B cell (primary cell): ENCODE results near the gene ADAMTS17. TPM values are rescaled to one million over a fixed set of nuclear protein-coding genes. Genes with fewer than 3 reads are reported as not detected.

Experiments used
- ATAC-seq: fragments of 200-7000 bp; cut with Tn5 transposase; one replicate; pipeline ENCODE4 v1.10.0; 2021; ENCODE audit warnings: low read depth, mild to moderate bottlenecking, moderate number of reproducible peaks, moderate library complexity
- CTCF ChIA-PET: fragments of 350-600 bp; sonication (Branson Sonifier 250); formaldehyde crosslinking; loops from one replicate; lab custom pipeline; 2021; ENCODE audit warnings: antibody characterized with exemption, inconsistent platforms; lab: Charles Lee
- POLR2A ChIA-PET: fragments of 350-600 bp; sonication (Branson Sonifier 250); formaldehyde crosslinking; loops from one replicate; lab custom pipeline; 2021; ENCODE audit warnings: antibody characterized with exemption; lab: Charles Lee
- DNase-seq: peaks from one replicate; pipeline ENCODE4 v3.0.0; 2013
- H2AFZ ChIP-seq: 2 replicates; pipeline ENCODE4 v1.6.1; 2012; ENCODE audit warnings: mild to moderate bottlenecking, low read depth, low read length; ENCODE audit not compliant: insufficient read depth, poor library complexity, severe bottlenecking
- H3K27ac ChIP-seq, 2 donors: 1 replicate in 1 of 2; 2 replicates in 1 of 2; pipeline ENCODE4 v1.5.1; 2012 to 2013; ENCODE audit warnings: low read length in 2 of 2, mild to moderate bottlenecking in 2 of 2, moderate library complexity in 1 of 2
- H3K27me3 ChIP-seq, 4 experiments: fragments of 200-600 bp in 1 of 4; sonication (generic) in 1 of 4; replicated peaks in 1 of 4; 1 replicate in 2 of 4; 2 replicates in 2 of 4; pipeline versions ENCODE4 v1.6.1 to v1.7.0; 2013 to 2016; ENCODE audit warnings: low read length in 3 of 4, mild to moderate bottlenecking in 2 of 4, mixed read lengths in 1 of 4, moderate library complexity in 1 of 4; ENCODE audit not compliant: insufficient read depth in 4 of 4, control insufficient read depth in 3 of 4; ENCODE audit errors: control extremely low read depth in 1 of 4
- H3K36me3 ChIP-seq, 2 experiments: replicated peaks in 1 of 2; 1 replicate in 1 of 2; 2 replicates in 1 of 2; pipeline versions ENCODE4 v1.6.1 to v1.7.1; 2013; ENCODE audit warnings: low read length in 1 of 2; ENCODE audit not compliant: insufficient read depth in 2 of 2, control insufficient read depth in 1 of 2; ENCODE audit errors: control extremely low read depth in 1 of 2, extremely low read depth in 1 of 2
- H3K4me1 ChIP-seq, 2 donors: fragments of 200-600 bp in 1 of 2; sonication (generic) in 1 of 2; 1 replicate in 1 of 2; 2 replicates in 1 of 2; pipeline versions ENCODE4 v1.5.1 to v1.6.1; 2013 to 2017; ENCODE audit warnings: low read length in 2 of 2; ENCODE audit not compliant: control insufficient read depth in 2 of 2, insufficient read depth in 2 of 2
- H3K4me2 ChIP-seq: replicated peaks from 2 replicates; pipeline ENCODE3; 2012; ENCODE audit warnings: mild to moderate bottlenecking, low read depth, low read length; ENCODE audit not compliant: poor library complexity, severe bottlenecking
- H3K4me3 ChIP-seq, 5 experiments: fragments of 200-600 bp in 1 of 5; sonication (generic) in 1 of 5; 1 replicate in 3 of 5; 2 replicates in 2 of 5; pipeline versions ENCODE4 v1.5.1 to v1.7.0; 2011 to 2016; ENCODE audit warnings: low read length in 4 of 5, mild to moderate bottlenecking in 4 of 5, low read depth in 2 of 5, control low read depth in 1 of 5, moderate library complexity in 1 of 5; ENCODE audit not compliant: insufficient read depth in 1 of 5; ENCODE audit errors: control extremely low read depth in 1 of 5, extremely low read depth in 1 of 5
- H3K79me2 ChIP-seq: fragments of 200-600 bp; sonication (generic); one replicate; pipeline ENCODE4 v1.6.0; 2016; ENCODE audit warnings: low read length; ENCODE audit not compliant: control insufficient read depth, insufficient read depth
- H3K9ac ChIP-seq: fragments of 200-600 bp; sonication (generic); 2 replicates; pipeline ENCODE4 v1.6.1; 2017; ENCODE audit warnings: mild to moderate bottlenecking, low read length, moderate library complexity
- H3K9me3 ChIP-seq, 3 donors: one replicate each; pipeline versions ENCODE4 v1.6.1 to v1.7.1; 2013; ENCODE audit warnings: low read length in 2 of 3; ENCODE audit not compliant: control insufficient read depth in 2 of 3, insufficient read depth in 1 of 3; ENCODE audit errors: control extremely low read depth in 1 of 3
- H4K20me1 ChIP-seq: 2 replicates; pipeline ENCODE4 v1.6.0; 2012; ENCODE audit warnings: mild to moderate bottlenecking, low read length; ENCODE audit not compliant: insufficient read depth, control insufficient read depth, poor library complexity, severe bottlenecking
- H3K27ac Mint-ChIP-seq: one replicate; pipeline ENCODE4 v1.8.0; 2021; ENCODE audit warnings: mixed read lengths
- H3K27me3 Mint-ChIP-seq: one replicate; pipeline ENCODE4 v1.8.0; 2021; ENCODE audit warnings: mixed read lengths
- H3K4me1 Mint-ChIP-seq: one replicate; pipeline ENCODE4 v1.8.0; 2021; ENCODE audit warnings: mixed read lengths
- H3K4me3 Mint-ChIP-seq: one replicate; pipeline ENCODE4 v1.8.0; 2021; ENCODE audit warnings: mixed read lengths
- H3K9me3 Mint-ChIP-seq: one replicate; pipeline ENCODE4 v1.8.0; 2022; ENCODE audit warnings: mixed read lengths; ENCODE audit not compliant: insufficient read depth
- CTCF ChIP-seq: fragments of 200-600 bp; IDR thresholded peaks from one replicate; pipeline ENCODE4 v1.8.0; 2022; ENCODE audit warnings: antibody characterized with exemption, mild to moderate bottlenecking
- EZH2 ChIP-seq: IDR thresholded peaks from 2 replicates; pipeline ENCODE4 v1.6.1; 2012; ENCODE audit warnings: borderline replicate concordance, low read depth, mild to moderate bottlenecking, moderate library complexity, low read length; ENCODE audit not compliant: insufficient read depth, poor library complexity, severe bottlenecking
- WGBS: methylation state at CpG from one replicate; pipeline ENCODE4 v1.1.5; 2013; ENCODE audit warnings: missing lambda C conversion rate; ENCODE audit not compliant: insufficient coverage; 5-methylcytosine and 5-hydroxymethylcytosine counted together
- intact Hi-C: fragments of 100-400 bp; cut with micrococcal nuclease; formaldehyde crosslinking; loops from one replicate; pipeline ENCODE4 v1.10.0; 2022
- polyA plus RNA-seq: library from polyadenylated mRNA; depleted of rRNA; stranded (reverse); fragments of >200 nt; gene quantifications from 2 replicates; pipeline ENCODE4 v1.2.3, GENCODE V29; 2012
- total RNA-seq, 2 donors: library from RNA; stranded (reverse); fragments of 120-200 nt in 1 of 2; gene quantifications; 1 replicate in 1 of 2; 2 replicates in 1 of 2; pipeline versions ENCODE4 v1.2.3 to v1.2.4, GENCODE V29; 2013 to 2022

Gene ADAMTS17
- total and polyA plus RNA-seq, 2 donors (not counting 1 experiment from before 2014, with no cell fraction given): 0.10 TPM; not detected in 1

GRCh38 chr15:100345438-100345837 lies 3.7 kb upstream of the ADAMTS17 start:
- Histone ChIP-seq H3K9ac (no peak overlapping the region), H3K4me3 (no peak overlapping the region), H3K27ac (no peak overlapping the region), H3K36me3 (no peaks in the 10 kb centered on the region), H3K27me3 (peaks cover 0 to 28% (median 6%) of the 10 kb centered on the region in 4 experiments), H2AFZ (no peak overlapping the region), H4K20me1 (no peaks in the 10 kb centered on the region), H3K79me2 (no peaks in the 10 kb centered on the region), H3K4me1 (peaks cover 5 to 16% of the 10 kb centered on the region in 2 donors), H3K4me2 (no peak overlapping the region), H3K9me3 (peaks cover 0 to 23% (median 4%) of the 10 kb centered on the region in 3 donors)
- no peak for TF ChIP-seq EZH2
- TF ChIP-seq CTCF: no peak
- POLR2A ChIA-PET: no interaction called here
- Mint-ChIP-seq H3K9me3 (no peaks in the 10 kb centered on the region), H3K4me1 (peaks cover 11% of the 10 kb centered on the region), H3K27ac (no peak overlapping the region), H3K27me3 (peaks cover 13% of the 10 kb centered on the region), H3K4me3 (no peak overlapping the region)
- ATAC-seq (no peak), DNase-seq (no peak)
- WGBS: 43% methylated on average over 1 of the region's 3 CpGs
- CTCF ChIA-PET: interaction anchor here (0.5 to 1.9 kb wide), 2 partner anchors 227 to 662 kb away, joined by 4 to 5 read pairs; no protein-coding TSS in a partner anchor
- intact Hi-C loops: loop anchor here (10.0 kb wide), 1 partner anchor 569 kb away; the partner anchor contains the start of gene LRRK1

GRCh38 chr15:100343251-100343650 lies 1.5 kb upstream of the ADAMTS17 start:
- CTCF ChIA-PET: interaction anchor here (1.7 kb wide), 1 partner anchor 7 kb away, joined by 7 read pairs; no protein-coding TSS in a partner anchor
- Histone ChIP-seq H2AFZ (no peak overlapping the region), H3K4me2 (no peak overlapping the region), H3K27me3 (peaks cover 0 to 34% (median 22%) of the 10 kb centered on the region in 4 experiments), H4K20me1 (no peaks in the 10 kb centered on the region), H3K79me2 (no peaks in the 10 kb centered on the region), H3K4me3 (no peak overlapping the region), H3K4me1 (peaks cover 9 to 12% of the 10 kb centered on the region in 2 donors), H3K9me3 (peaks cover 0 to 16% (median 4%) of the 10 kb centered on the region in 3 donors), H3K9ac (no peak overlapping the region), H3K27ac (no peak overlapping the region), H3K36me3 (no peaks in the 10 kb centered on the region)
- TF ChIP-seq EZH2: no peak
- no peak for TF ChIP-seq CTCF
- peaks cover 8% of the 10 kb centered on the region for H3K4me1 Mint-ChIP-seq
- H3K9me3 Mint-ChIP-seq: no peaks in the 10 kb centered on the region
- H3K27me3 Mint-ChIP-seq: peaks cover 34% of the 10 kb centered on the region
- H3K4me3 Mint-ChIP-seq: no peak overlapping the region
- intact Hi-C loops: loop anchor here (10.0 kb wide), 1 partner anchor 572 kb away; the partner anchor contains the start of gene LRRK1
- ATAC-seq: no peak
- POLR2A ChIA-PET: no interaction called here
- 91% methylated on average over 3 of the region's 3 CpGs for WGBS
- no peak overlapping the region for H3K27ac Mint-ChIP-seq
- DNase-seq: no peak
